Liver (tissue), 3 donors: ENCODE results near the gene SNAI1.

ENCODE experiments used
- CTCF ChIP-seq: fragments of 150-350 bp; IDR thresholded peaks from 2 replicates; pipeline ENCODE4 v1.5.1; 2017; ENCODE audit warnings: improper control_type of control experiment, low read depth, low read length; ENCODE audit not compliant: missing input control
- EGR1 ChIP-seq, 2 donors: IDR thresholded peaks; 2 replicates each; pipeline ENCODE4 v1.6.1; 2016 to 2018; ENCODE audit warnings: antibody characterized with exemption in 2 of 2, low read depth in 2 of 2
- GABPA ChIP-seq, 2 donors: IDR thresholded peaks in 1 of 2; conservative IDR thresholded peaks in 1 of 2; 2 replicates each; pipeline ENCODE4 v1.6.1; 2016; ENCODE audit warnings: antibody characterized with exemption in 2 of 2, mild to moderate bottlenecking in 1 of 2, moderate library complexity in 1 of 2
- HNF4G ChIP-seq: IDR thresholded peaks from 2 replicates; pipeline ENCODE4 v1.6.1; 2016; ENCODE audit warnings: antibody characterized with exemption
- MAX ChIP-seq: IDR thresholded peaks from 2 replicates; pipeline ENCODE4 v1.6.1; 2016; ENCODE audit warnings: antibody characterized with exemption
- RAD21 ChIP-seq, 2 donors: IDR thresholded peaks; 2 replicates each; pipeline ENCODE4 v1.6.1; 2016; ENCODE audit warnings: antibody characterized with exemption in 2 of 2, mild to moderate bottlenecking in 2 of 2
- REST ChIP-seq: IDR thresholded peaks from 2 replicates; pipeline ENCODE4 v1.6.1; 2016; ENCODE audit warnings: antibody characterized with exemption, mild to moderate bottlenecking
- RXRA ChIP-seq, 2 donors: IDR thresholded peaks; 2 replicates each; pipeline ENCODE4 v1.6.1; 2017 to 2018; ENCODE audit warnings: antibody characterized with exemption in 2 of 2, mild to moderate bottlenecking in 1 of 2
- TAF1 ChIP-seq: conservative IDR thresholded peaks from 2 replicates; pipeline ENCODE4 v1.6.1; 2016; ENCODE audit warnings: antibody characterized with exemption, mild to moderate bottlenecking
- ZBTB33 ChIP-seq: IDR thresholded peaks from 2 replicates; pipeline ENCODE4 v1.6.1; 2016; ENCODE audit warnings: antibody characterized with exemption
- donor health status: healthy.
- donor health status: healthy.

GRCh38 chr20:50007369-50007768, 24.6 kb downstream of the SNAI1 start:
- TF ChIP-seq REST (no peak), CTCF (no peak), MAX (no peak), EGR1 (IDR thresholded peaks at IDR 0.05; ENCODE audit: low read depth in 2 of 2) (no peak), TAF1 (no peak), RXRA (IDR thresholded peaks at IDR 0.05) (no peak), RAD21 (IDR thresholded peaks at IDR 0.05) (no peak), HNF4G (no peak), GABPA (IDR thresholded peaks at IDR 0.05 in 1 of 2, conservative IDR thresholded peaks at IDR 0.05 in 1 of 2) (no peak), ZBTB33 (no peak)
